ENCODE data around the gene PDGFRB. TPM values are rescaled to one million over a fixed set of nuclear protein-coding genes. Genes with fewer than 3 reads are reported as not detected.

The PDGFRB gene
- total RNA-seq, 6 experiments from 2014 or later: 6.8 to 19.5 (median 9.4) TPM

GRCh38 chr5:150126199-150126920 lies 29.3 kb downstream of the PDGFRB start:
- no peak for ATAC-seq
- 90% methylated on average over 2 of the region's 10 CpGs for WGBS (ENCODE audit: insufficient coverage, low coverage, low lambda C conversion rate, missing lambda C conversion rate)
- peak in 1 of 3 donors; percentile 46 for DNase-seq
- H3K27ac ChIP-seq: no peak overlapping the region
- no peaks in the 10 kb centered on the region for H3K9me3 ChIP-seq
- TF ChIP-seq POLR2A (IDR thresholded peaks at IDR 0.05) (no peak), CTCF (IDR thresholded peaks at IDR 0.05) (no peak)
- H3K4me3 ChIP-seq: no peak overlapping the region
- H3K27me3 ChIP-seq: no peaks in the 10 kb centered on the region
- H3K36me3 ChIP-seq: no peaks in the 10 kb centered on the region
- H3K4me1 ChIP-seq: peaks cover 0 to 17% (median 6%) of the 10 kb centered on the region in 4 donors
- intact Hi-C loops (cut with DNase I): no loop called here

- no peaks in the 10 kb centered on the region for H3K36me3 ChIP-seq
- peaks cover 0 to 14% (median 6%) of the 10 kb centered on the region in 4 donors for H3K4me1 ChIP-seq
- ATAC-seq: no peak
- no peak overlapping the region for H3K4me3 ChIP-seq
- no peak overlapping the region for H3K27ac ChIP-seq
- intact Hi-C loops (cut with DNase I): no loop called here
- no CpG with 5 or more reads among the region's 10 CpGs for WGBS (ENCODE audit: insufficient coverage, low coverage, low lambda C conversion rate, missing lambda C conversion rate)
- H3K9me3 ChIP-seq: no peaks in the 10 kb centered on the region
- no peaks in the 10 kb centered on the region for H3K27me3 ChIP-seq
- DNase-seq: peak in 1 of 3 donors; percentile 34
- no peak for TF ChIP-seq CTCF (IDR thresholded peaks at IDR 0.05)
- no peak for TF ChIP-seq POLR2A (IDR thresholded peaks at IDR 0.05)
Observed at GRCh38 chr5:150125334-150125733, 30.3 kb downstream of the PDGFRB start.

GRCh38 chr5:150124596-150124995 lies 31.0 kb downstream of the PDGFRB start:
- no peak overlapping the region for H3K4me3 ChIP-seq
- ATAC-seq: no peak
- no peak for TF ChIP-seq CTCF (IDR thresholded peaks at IDR 0.05)
- no peak for TF ChIP-seq POLR2A (IDR thresholded peaks at IDR 0.05)
- WGBS (ENCODE audit: insufficient coverage, low coverage, low lambda C conversion rate, missing lambda C conversion rate): no CpG with 5 or more reads among the region's 8 CpGs
- peaks cover 0 to 7% (median 3%) of the 10 kb centered on the region in 4 donors for H3K4me1 ChIP-seq
- H3K27me3 ChIP-seq: no peaks in the 10 kb centered on the region
- H3K36me3 ChIP-seq: no peaks in the 10 kb centered on the region
- DNase-seq: no peak
- intact Hi-C loops (cut with DNase I): no loop called here
- H3K27ac ChIP-seq: no peak overlapping the region
- no peaks in the 10 kb centered on the region for H3K9me3 ChIP-seq

GRCh38 chr5:150124111-150124557 lies 31.5 kb downstream of the PDGFRB start:
- Histone ChIP-seq H3K36me3 (no peaks in the 10 kb centered on the region), H3K4me3 (no peak overlapping the region), H3K27me3 (no peaks in the 10 kb centered on the region), H3K4me1 (peaks cover 0 to 2% (median under 1%) of the 10 kb centered on the region in 4 donors), H3K27ac (no peak overlapping the region), H3K9me3 (no peaks in the 10 kb centered on the region)
- DNase-seq (peak in 1 of 3 donors; percentile 49), ATAC-seq (peak in 2 of 4 donors; percentile 13 to 14)
- TF ChIP-seq POLR2A (IDR thresholded peaks at IDR 0.05): no peak
- TF ChIP-seq CTCF (IDR thresholded peaks at IDR 0.05): no peak
- intact Hi-C loops (cut with DNase I): no loop called here
- no CpG with 5 or more reads among the region's 11 CpGs for WGBS (ENCODE audit: insufficient coverage, low coverage, low lambda C conversion rate, missing lambda C conversion rate)

All from right lobe of liver (tissue), 6 donors.